Ammon's horn (tissue), 1 donor: ENCODE data around the gene DNAH2.
"Not testable (repeated sequence)": the region's sequence is repeated elsewhere in the genome, so short reads cannot be mapped to it uniquely, and the experiment has no call there.

ENCODE experiments used
- DNase-seq: peaks from one replicate; pipeline ENCODE4 v3.0.0-alpha.2; 2016; ENCODE audit warnings: low spot score

Gene DNAH2

GRCh38 chr17:7777017-7777416 is 59.5 kb downstream of the DNAH2 start:
- no peak for DNase-seq

DNA sequence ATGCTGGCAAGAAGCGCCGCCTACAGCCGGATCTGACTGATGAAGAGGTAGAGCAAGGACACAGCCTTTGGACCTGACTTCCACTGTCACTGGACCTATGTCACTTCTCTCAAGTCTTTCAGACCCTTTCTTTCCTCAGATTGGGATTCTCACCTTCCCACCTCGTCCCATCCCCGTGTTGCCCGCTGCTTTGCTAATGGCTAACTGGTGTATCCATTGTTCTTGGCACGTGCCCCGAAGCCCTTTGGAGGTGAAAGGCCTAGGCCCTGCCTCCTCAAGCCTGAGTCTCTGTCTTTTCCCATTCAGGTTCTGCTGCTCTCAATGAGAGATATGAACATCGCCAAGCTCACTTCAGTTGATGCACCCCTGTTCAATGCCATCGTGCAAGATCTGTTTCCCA is 63.2 kb downstream of the DNAH2 start:
- DNase-seq, result no peak

- DNase-seq, result no peak
Measured at GRCh38 chr17:7781429-7781828, 63.9 kb downstream of the DNAH2 start.

- no peak for DNase-seq
Measured at GRCh38 chr17:7782240-7782639, 64.7 kb downstream of the DNAH2 start.

DNA sequence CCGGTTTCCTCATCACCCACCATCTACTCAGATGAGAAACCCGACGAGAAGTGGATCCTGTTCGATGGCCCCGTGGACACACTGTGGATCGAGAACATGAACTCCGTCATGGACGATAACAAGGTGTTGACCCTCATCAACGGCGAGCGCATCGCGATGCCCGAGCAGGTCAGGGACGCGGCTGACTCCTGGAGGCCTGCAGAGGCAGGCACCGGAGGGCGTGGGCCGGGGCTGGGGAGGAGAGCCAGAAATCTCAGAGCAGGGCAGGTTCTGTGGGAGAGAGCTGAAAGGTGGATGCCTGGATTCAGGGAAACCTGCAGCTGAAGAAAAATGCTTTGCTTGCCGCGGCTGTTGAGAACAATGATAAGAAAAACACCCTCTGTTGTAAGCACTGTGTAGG is 69.3 kb downstream of the DNAH2 start:
- DNase-seq, result no peak

DNA sequence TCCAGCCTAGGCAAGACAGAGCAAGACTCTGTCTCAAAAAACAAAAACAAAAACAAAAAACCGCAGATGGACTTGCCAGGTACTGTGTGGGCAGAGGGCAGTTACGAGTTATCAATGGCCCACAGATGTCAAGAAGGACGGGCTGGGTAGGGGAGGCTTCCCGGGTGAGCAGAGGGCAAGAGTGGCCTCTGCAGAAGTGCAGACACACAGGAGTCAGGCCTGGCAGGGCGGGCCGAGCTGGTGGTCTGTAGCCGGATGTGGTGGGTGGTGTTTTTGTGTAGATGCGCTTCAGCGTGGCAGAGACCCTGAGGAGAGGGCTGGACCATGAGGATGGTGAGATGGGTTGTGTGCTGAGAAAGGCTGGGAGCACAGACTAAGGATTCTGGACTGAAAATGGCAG is 71.6 kb downstream of the DNAH2 start:
- no peak for DNase-seq

DNA sequence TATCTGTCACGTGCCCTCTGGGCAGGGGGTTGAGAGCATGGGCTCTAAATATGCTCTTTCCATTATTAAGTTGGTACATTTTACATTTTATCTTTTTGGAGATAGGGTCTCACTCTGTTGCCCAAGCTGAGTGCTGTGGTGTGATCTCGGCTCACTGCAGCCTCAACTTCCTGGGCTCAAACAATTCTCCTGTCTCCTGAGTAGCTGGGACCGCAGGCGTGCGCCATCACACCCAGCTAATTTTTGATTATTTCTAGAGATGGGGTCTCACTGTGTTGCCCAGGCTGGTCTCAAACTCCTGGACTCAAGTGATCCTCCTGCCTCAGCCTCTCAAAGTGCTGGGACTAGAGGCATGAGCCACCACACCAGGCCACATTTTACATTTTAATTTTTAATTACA is 72.6 kb downstream of the DNAH2 start:
- no peak for DNase-seq

DNA sequence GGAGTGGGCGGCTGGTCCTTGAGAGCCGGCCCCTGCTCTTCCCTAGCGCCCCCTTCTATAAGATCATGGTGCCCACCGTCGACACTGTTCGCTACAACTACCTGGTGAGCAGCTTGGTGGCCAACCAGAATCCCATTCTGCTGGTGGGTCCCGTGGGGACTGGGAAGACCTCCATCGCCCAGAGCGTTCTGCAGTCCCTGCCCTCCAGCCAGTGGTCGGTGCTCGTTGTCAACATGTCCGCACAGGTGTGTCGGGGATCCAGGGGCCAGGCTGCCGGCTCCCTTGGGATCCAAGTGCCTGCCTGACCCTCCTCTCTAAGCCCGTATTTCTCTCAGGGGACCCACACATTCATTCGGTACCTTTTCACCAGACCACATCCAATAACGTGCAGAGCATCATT is 75.1 kb downstream of the DNAH2 start:
- DNase-seq, result no peak

DNA sequence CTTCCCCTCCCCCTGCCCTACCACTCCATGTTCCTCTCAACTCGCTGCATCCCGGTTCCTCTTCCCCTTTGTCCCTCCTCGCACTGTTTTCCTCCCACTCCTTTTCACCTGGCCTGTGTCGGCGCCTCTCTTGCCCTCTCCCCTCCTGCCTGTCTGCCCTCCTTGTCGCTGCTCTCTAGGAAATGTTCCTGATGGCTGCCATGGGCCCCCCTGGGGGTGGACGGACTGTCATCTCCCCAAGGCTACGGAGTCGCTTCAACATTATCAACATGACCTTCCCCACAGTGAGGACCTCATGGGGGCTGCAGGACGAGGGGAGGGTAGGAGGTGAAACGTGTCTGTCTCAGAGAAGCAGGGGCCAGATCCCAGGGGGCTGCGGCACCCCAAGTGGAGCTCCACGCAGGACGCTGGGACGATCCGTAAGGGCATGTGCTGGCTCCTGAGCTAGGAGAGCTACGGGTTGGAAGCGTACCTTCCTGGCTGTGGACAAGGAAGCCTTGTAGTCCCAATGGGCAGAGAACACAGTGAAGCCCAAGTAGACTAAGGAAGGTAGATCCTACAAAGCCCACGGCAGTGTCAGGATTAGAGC is 76.6 kb downstream of the DNAH2 start:
- no peak for DNase-seq

DNA sequence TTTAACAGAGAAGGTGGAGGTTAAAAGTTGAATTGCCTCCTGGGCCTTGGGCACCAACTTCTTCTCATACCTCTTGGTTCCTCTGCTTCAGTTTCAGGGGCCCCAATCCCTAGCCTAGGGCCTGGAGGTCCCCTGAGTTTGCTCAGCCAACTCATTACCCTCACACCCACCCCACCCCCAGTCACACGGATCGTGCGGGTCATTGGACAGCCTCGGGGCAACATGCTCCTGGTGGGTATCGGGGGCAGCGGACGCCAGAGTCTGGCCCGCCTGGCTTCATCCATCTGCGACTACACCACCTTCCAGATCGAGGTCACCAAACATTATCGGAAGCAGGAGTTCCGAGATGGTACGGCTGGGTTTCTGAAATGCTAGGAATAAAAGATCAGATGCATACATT is 80.4 kb downstream of the DNAH2 start:
- no peak for DNase-seq

- no peak for DNase-seq
Measured at GRCh38 chr17:7798839-7799238, 81.3 kb downstream of the DNAH2 start.

GRCh38 chr17:7803981-7804380 is 86.4 kb downstream of the DNAH2 start:
- DNase-seq, result no peak

DNA sequence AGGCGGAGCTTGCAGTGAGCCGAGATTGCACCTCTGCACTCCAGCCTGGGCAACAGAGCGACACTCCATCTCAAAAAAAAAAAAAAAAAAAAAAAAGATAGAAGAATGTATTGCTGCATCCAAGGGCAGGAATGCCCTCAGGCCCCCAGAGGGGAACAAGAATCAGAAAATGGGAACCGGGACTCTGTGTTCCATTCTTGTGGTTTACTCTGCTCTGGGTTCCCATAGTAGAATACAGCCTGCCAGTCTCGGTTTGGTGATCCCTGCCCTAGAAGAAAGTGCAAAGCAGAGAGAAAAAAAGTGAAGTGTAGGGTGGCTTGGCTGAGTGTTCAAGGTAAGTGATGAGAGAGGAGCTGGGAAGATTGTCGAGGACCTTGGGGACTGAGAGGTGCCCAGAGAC is 89.0 kb downstream of the DNAH2 start:
- peak; percentile 17 for DNase-seq

DNA sequence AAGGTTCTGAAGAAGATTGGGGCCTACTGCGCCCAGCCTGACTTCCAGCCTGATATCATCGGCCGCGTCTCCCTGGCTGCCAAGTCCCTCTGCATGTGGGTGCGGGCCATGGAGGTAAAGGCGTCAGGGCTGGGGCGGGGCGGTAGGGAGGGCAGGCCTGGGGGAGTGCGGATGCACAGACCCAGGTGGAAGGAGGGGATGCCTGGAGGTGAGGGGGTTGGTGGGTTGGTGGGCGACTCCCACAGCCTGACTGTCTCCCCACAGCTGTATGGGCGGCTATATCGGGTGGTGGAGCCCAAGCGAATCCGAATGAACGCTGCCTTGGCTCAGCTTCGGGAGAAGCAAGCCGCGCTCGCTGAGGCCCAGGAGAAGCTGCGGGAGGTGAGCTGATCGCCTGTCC is 89.7 kb downstream of the DNAH2 start:
- DNase-seq, result no peak

DNA sequence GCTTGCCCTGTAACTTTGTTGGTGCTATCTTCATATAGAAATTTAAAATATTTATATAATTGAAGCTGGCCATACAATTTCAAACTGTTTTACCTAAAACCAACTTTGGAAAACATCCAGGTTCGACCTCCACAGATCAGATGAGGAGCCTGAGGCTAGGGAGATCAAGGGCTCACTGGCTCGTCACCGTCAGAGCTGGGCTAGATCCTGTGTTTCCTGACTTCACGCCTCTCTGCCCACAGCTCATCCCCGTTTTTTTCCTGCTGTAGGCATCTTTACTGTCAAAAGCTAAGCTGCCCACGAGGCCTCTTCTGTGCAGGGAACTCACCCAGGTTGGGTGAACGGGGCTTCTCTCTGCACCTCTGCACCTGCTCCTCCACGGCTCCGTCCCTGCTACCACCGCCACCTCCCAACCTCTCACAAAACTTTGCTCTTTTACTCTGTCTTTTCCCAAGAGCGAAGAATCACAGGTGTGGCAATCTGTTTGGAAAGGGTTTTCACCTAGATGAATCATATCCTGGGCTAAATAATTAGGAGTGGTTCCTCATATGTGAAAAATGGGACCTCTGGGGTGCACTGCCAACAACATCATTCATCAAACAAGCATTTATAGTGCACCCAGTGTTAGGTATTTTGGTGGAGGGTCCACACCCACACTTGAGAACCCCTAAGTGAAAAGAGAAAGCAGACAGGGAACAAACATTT is 91.7 kb downstream of the DNAH2 start:
- no peak for DNase-seq

- not testable (repeated sequence) for DNase-seq
Measured at GRCh38 chr17:7809791-7810343, 92.3 kb downstream of the DNAH2 start.

DNA sequence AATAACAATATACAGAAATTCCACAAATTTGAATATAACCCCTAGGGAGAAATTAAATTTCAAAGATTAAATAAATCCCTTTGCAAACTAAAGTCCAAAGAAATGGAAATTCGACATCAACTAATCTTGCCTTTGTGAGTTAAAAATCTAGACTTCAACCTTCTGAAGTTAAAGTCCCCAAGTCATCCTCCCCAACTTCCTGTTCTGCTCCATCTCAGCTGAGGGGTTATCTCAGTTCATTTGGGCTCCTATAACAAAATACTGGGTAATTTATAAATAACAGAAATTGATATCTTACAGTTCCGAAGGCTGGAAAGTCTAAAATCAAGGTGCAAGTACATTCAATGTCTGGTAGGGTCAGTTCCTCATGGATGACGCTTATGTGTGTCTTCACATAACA is 93.7 kb downstream of the DNAH2 start:
- no peak for DNase-seq

DNA sequence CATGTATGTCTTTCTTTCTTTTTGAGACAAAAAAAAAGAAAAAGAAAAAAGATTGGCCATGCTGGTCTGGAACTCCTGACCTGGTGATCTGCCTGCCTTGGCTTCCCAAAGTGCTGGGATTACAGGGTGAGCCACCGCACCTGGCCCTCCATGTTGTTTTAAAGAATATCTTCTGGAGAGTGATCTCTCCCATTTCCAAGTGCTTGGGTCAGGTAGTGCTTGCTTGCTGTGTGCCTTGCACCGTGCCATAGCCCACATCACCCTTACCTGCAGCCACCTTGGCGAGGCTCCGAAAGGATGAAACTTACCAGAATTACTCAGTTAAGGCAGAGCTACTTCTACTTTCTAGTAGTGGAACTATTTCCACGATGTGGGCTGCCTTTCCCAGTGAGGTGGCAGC is 97.4 kb downstream of the DNAH2 start:
- DNase-seq, result no peak

- DNase-seq, result no peak
Measured at GRCh38 chr17:7816926-7817642, 99.5 kb downstream of the DNAH2 start.

GRCh38 chr17:7817643-7817964 is 100.1 kb downstream of the DNAH2 start:
- DNase-seq, result no peak

GRCh38 chr17:7818026-7818425 is 100.5 kb downstream of the DNAH2 start:
- DNase-seq, result no peak

GRCh38 chr17:7818746-7819645 is 101.5 kb downstream of the DNAH2 start:
- no peak for DNase-seq
